H1 (cell line): ENCODE results near the gene THUMPD2. TPM values are rescaled to one million over a fixed set of nuclear protein-coding genes. Genes with fewer than 3 reads are reported as not detected.

Source experiments
- CTCF ChIA-PET: fragments of 300-600 bp; sonication (Branson Sonifier 250); formaldehyde crosslinking; loops from one replicate; lab custom pipeline; 2021; ENCODE audit not compliant: partially characterized antibody; lab: Charles Lee
- POLR2A ChIA-PET: fragments of 300-600 bp; sonication (Branson Sonifier 250); formaldehyde crosslinking; loops from one replicate; lab custom pipeline; 2021; ENCODE audit warnings: inconsistent platforms; ENCODE audit not compliant: partially characterized antibody; lab: Charles Lee
- DNase-seq, 2 experiments: peaks; one replicate each; pipeline versions ENCODE4 v3.0.0 to v3.0.0-alpha.2; 2010 to 2022; ENCODE audit warnings: low spot score in 2 of 2, low read depth in 1 of 2, mixed read lengths in 1 of 2
- FAIRE-seq: peaks from 2 replicates; lab custom pipeline; 2011; peaks lifted over from hg19 to GRCh38; lab: Jason Lieb, UNC
- H2AFZ ChIP-seq: 2 replicates; pipeline ENCODE4 v1.8.1; 2012; ENCODE audit warnings: low read length, inconsistent platforms
- H2AK5ac ChIP-seq: 2 replicates; pipeline ENCODE4 v1.6.1; 2013; ENCODE audit warnings: low read depth, low read length
- H2BK120ac ChIP-seq: replicated peaks from 2 replicates; pipeline ENCODE3; 2013; ENCODE audit warnings: low read depth, low read length, inconsistent platforms
- H2BK12ac ChIP-seq: 2 replicates; pipeline ENCODE4 v1.6.1; 2013; ENCODE audit warnings: low read depth, low read length
- H2BK15ac ChIP-seq: 2 replicates; pipeline ENCODE4 v1.6.1; 2013; ENCODE audit warnings: low read length
- H2BK20ac ChIP-seq: 2 replicates; pipeline ENCODE4 v1.6.1; 2013; ENCODE audit warnings: low read length
- H2BK5ac ChIP-seq: 2 replicates; pipeline ENCODE4 v1.6.1; 2013; ENCODE audit warnings: low read depth, low read length
- H3K14ac ChIP-seq: 2 replicates; pipeline ENCODE4 v1.6.1; 2013; ENCODE audit warnings: inconsistent platforms; ENCODE audit not compliant: insufficient read length
- H3K18ac ChIP-seq: 2 replicates; pipeline ENCODE4 v1.6.1; 2013; ENCODE audit warnings: low read length; ENCODE audit errors: extremely low read depth
- H3K23ac ChIP-seq: 2 replicates; pipeline ENCODE4 v1.6.1; 2013; ENCODE audit warnings: inconsistent platforms; ENCODE audit not compliant: insufficient read length
- H3K23me2 ChIP-seq: 2 replicates; pipeline ENCODE4 v1.6.1; 2013; ENCODE audit warnings: low read depth, low read length
- H3K27ac ChIP-seq: 2 replicates; pipeline ENCODE4 v1.6.1; 2011; ENCODE audit warnings: low read depth, low read length, inconsistent platforms
- H3K27me3 ChIP-seq, 4 experiments: replicated peaks in 1 of 4; 1 replicate in 1 of 4; 2 replicates in 3 of 4; pipeline versions ENCODE4 v1.6.1 to v1.8.1; 2011 to 2013; ENCODE audit warnings: low read length in 3 of 4, mild to moderate bottlenecking in 3 of 4, inconsistent platforms in 2 of 4, mixed read lengths in 2 of 4, moderate library complexity in 1 of 4; ENCODE audit not compliant: control insufficient read depth in 3 of 4, insufficient read depth in 3 of 4; ENCODE audit errors: extremely low read depth in 1 of 4
- H3K36me3 ChIP-seq, 4 experiments: 2 replicates each; pipeline versions ENCODE4 v1.6.1 to v1.8.1; 2011 to 2013; ENCODE audit warnings: mild to moderate bottlenecking in 4 of 4, low read length in 3 of 4, moderate library complexity in 2 of 4, control low read depth in 1 of 4, inconsistent platforms in 1 of 4; ENCODE audit not compliant: insufficient read depth in 4 of 4, control insufficient read depth in 2 of 4
- H3K4ac ChIP-seq: replicated peaks from 2 replicates; pipeline ENCODE3; 2013; ENCODE audit warnings: low read length, low read depth, mixed read lengths, inconsistent platforms; ENCODE audit not compliant: insufficient read length
- H3K4me1 ChIP-seq, 4 experiments: replicated peaks in 1 of 4; 1 replicate in 1 of 4; 2 replicates in 3 of 4; pipeline versions ENCODE4 v1.6.1 to v1.8.1; 2011 to 2013; ENCODE audit warnings: low read length in 3 of 4, inconsistent platforms in 2 of 4, mixed read lengths in 1 of 4; ENCODE audit not compliant: insufficient read depth in 4 of 4, control insufficient read depth in 3 of 4
- H3K4me2 ChIP-seq, 2 experiments: 2 replicates each; pipeline versions ENCODE4 v1.6.1 to v1.8.1; 2011 to 2013; ENCODE audit warnings: low read depth in 2 of 2, low read length in 2 of 2, control low read depth in 1 of 2, inconsistent platforms in 1 of 2, mild to moderate bottlenecking in 1 of 2; ENCODE audit not compliant: insufficient read depth in 1 of 2
- H3K4me3 ChIP-seq, 4 experiments: fragments of 200-600, 300-600 bp in 1 of 4; sonication (generic), shearing (Covaris generic), sonication (Bioruptor Twin) in 1 of 4; 2 replicates each; pipeline versions ENCODE4 v1.5.1 to v1.8.1; 2011 to 2016; ENCODE audit warnings: low read length in 4 of 4, low read depth in 3 of 4, control low read depth in 2 of 4, inconsistent platforms in 2 of 4, mild to moderate bottlenecking in 2 of 4, mixed read lengths in 1 of 4, moderate library complexity in 1 of 4; ENCODE audit not compliant: insufficient read depth in 2 of 4; ENCODE audit errors: extremely low read depth in 1 of 4
- H3K56ac ChIP-seq: replicated peaks from 2 replicates; pipeline ENCODE3; 2013; ENCODE audit warnings: low read depth, mild to moderate bottlenecking, mixed read lengths, low read length, inconsistent platforms; ENCODE audit not compliant: insufficient read length
- H3K79me1 ChIP-seq: 2 replicates; pipeline ENCODE4 v1.6.1; 2013; ENCODE audit warnings: low read depth, low read length, control low read depth
- H3K79me2 ChIP-seq, 2 experiments: 2 replicates each; pipeline versions ENCODE4 v1.6.1 to v1.8.1; 2012 to 2013; ENCODE audit warnings: low read length in 2 of 2, mild to moderate bottlenecking in 2 of 2, inconsistent platforms in 1 of 2; ENCODE audit not compliant: insufficient read depth in 2 of 2, control insufficient read depth in 1 of 2
- H3K9ac ChIP-seq, 4 experiments: replicated peaks in 1 of 4; 1 replicate in 1 of 4; 2 replicates in 3 of 4; pipeline versions ENCODE4 v1.6.1 to v1.8.1; 2011 to 2013; ENCODE audit warnings: low read depth in 3 of 4, low read length in 3 of 4, control low read depth in 2 of 4, mild to moderate bottlenecking in 2 of 4, moderate library complexity in 2 of 4, inconsistent platforms in 1 of 4; ENCODE audit errors: extremely low read depth in 1 of 4
- H3K9me3 ChIP-seq, 2 experiments: 2 replicates each; pipeline versions ENCODE4 v1.6.1 to v1.8.1; 2012 to 2013; ENCODE audit warnings: mild to moderate bottlenecking in 2 of 2, moderate library complexity in 2 of 2, control low read depth in 1 of 2, inconsistent platforms in 1 of 2, low read depth in 1 of 2, low read length in 1 of 2, mixed read lengths in 1 of 2; ENCODE audit not compliant: insufficient read depth in 2 of 2
- H4K20me1 ChIP-seq, 2 experiments: replicated peaks in 1 of 2; 2 replicates each; pipeline versions ENCODE3 to v1.8.1; 2011 to 2013; ENCODE audit warnings: inconsistent platforms in 2 of 2, low read length in 2 of 2, mild to moderate bottlenecking in 1 of 2; ENCODE audit not compliant: insufficient read depth in 2 of 2, control insufficient read depth in 1 of 2
- H4K5ac ChIP-seq: 2 replicates; pipeline ENCODE4 v1.6.1; 2013; ENCODE audit warnings: low read length, low read depth, mixed read lengths, inconsistent platforms; ENCODE audit not compliant: insufficient read length
- H4K8ac ChIP-seq: 2 replicates; pipeline ENCODE4 v1.8.0; 2013; ENCODE audit warnings: mild to moderate bottlenecking, moderate library complexity, low read length, inconsistent platforms; ENCODE audit not compliant: insufficient read depth; ENCODE audit errors: extremely low read depth
- H4K91ac ChIP-seq: replicated peaks from 2 replicates; pipeline ENCODE3; 2013; ENCODE audit warnings: low read length, mixed read lengths, inconsistent platforms; ENCODE audit not compliant: insufficient read length
- ASH2L ChIP-seq: fragments of 200-600, 300-600 bp; sonication (generic); IDR thresholded peaks from one replicate; pipeline ENCODE4 v1.7.1; 2017; ENCODE audit warnings: low read length
- BCL11A ChIP-seq, 2 experiments: IDR thresholded peaks; one replicate each; pipeline ENCODE4 v1.6.1; 2011; ENCODE audit warnings: low read depth in 2 of 2, low read length in 2 of 2, mild to moderate bottlenecking in 2 of 2
- BRCA1 ChIP-seq: IDR thresholded peaks from 2 replicates; pipeline ENCODE4 v1.6.1; 2012; ENCODE audit warnings: low read depth, low read length, improper control_type of control experiment
- EZH2 ChIP-seq: fragments of 200-600 bp; sonication (generic); IDR thresholded peaks from 2 replicates; pipeline ENCODE4 v1.7.1; 2012; ENCODE audit warnings: low read depth, mild to moderate bottlenecking, moderate library complexity, low read length, inconsistent platforms; ENCODE audit not compliant: severe bottlenecking
- JUND ChIP-seq: IDR thresholded peaks from 2 replicates; pipeline ENCODE4 v1.6.1; 2011; ENCODE audit warnings: mild to moderate bottlenecking, improper control_type of control experiment, low read length
- KDM1A ChIP-seq: fragments of 200-600, 300-600 bp; sonication (generic); IDR thresholded peaks from 2 replicates; pipeline ENCODE4 v1.7.1; 2016; ENCODE audit warnings: mild to moderate bottlenecking, low read length, borderline replicate concordance
- MAFK ChIP-seq: IDR thresholded peaks from 2 replicates; pipeline ENCODE4 v1.6.1; 2012; ENCODE audit warnings: low read depth, mild to moderate bottlenecking, improper control_type of control experiment, low read length
- POLR2A ChIP-seq, 2 experiments: IDR thresholded peaks; 1 replicate in 1 of 2; 2 replicates in 1 of 2; pipeline ENCODE4 v1.6.1; 2011; ENCODE audit warnings: low read depth in 2 of 2, low read length in 2 of 2, mild to moderate bottlenecking in 2 of 2; ENCODE audit errors: control extremely low read depth in 1 of 2
- POU5F1 ChIP-seq: IDR thresholded peaks from 2 replicates; pipeline ENCODE4 v1.6.1; 2011; ENCODE audit warnings: low read depth, mild to moderate bottlenecking, low read length, moderate library complexity
- SIN3A ChIP-seq, 2 experiments: IDR thresholded peaks in 1 of 2; conservative IDR thresholded peaks in 1 of 2; 2 replicates each; pipeline ENCODE4 v1.6.1; 2011 to 2012; ENCODE audit warnings: low read length in 2 of 2, improper control_type of control experiment in 1 of 2, low read depth in 1 of 2, mild to moderate bottlenecking in 1 of 2
- SP4 ChIP-seq: IDR thresholded peaks from 2 replicates; pipeline ENCODE4 v1.6.1; 2012; ENCODE audit warnings: low read length, inconsistent platforms
- SRF ChIP-seq: IDR thresholded peaks from 2 replicates; pipeline ENCODE4 v1.6.1; 2011; ENCODE audit warnings: mild to moderate bottlenecking, low read depth, low read length, moderate library complexity
- TAF1 ChIP-seq: IDR thresholded peaks from 2 replicates; pipeline ENCODE4 v1.6.1; 2011; ENCODE audit warnings: mild to moderate bottlenecking, low read depth, low read length
- TCF12 ChIP-seq: IDR thresholded peaks from 2 replicates; pipeline ENCODE4 v1.6.1; 2011; ENCODE audit warnings: low read depth, mild to moderate bottlenecking, low read length
- YY1 ChIP-seq: IDR thresholded peaks from 2 replicates; pipeline ENCODE4 v1.6.1; 2011; ENCODE audit warnings: low read depth, mild to moderate bottlenecking, low read length
- WGBS, 2 experiments: shearing (Covaris generic) in 1 of 2; methylation state at CpG; one replicate each; pipeline versions ENCODE4 v1.1.6 to v1.1.7; 2013 to 2015; ENCODE audit warnings: low lambda C conversion rate in 2 of 2, mixed read lengths in 2 of 2, inconsistent platforms in 1 of 2, low coverage in 1 of 2, missing lambda C conversion rate in 1 of 2; ENCODE audit not compliant: insufficient replicate concordance in 2 of 2, insufficient coverage in 1 of 2, insufficient read length in 1 of 2; ENCODE audit errors: extremely low coverage in 1 of 2, missing lambda C conversion rate in 1 of 2; 5-methylcytosine and 5-hydroxymethylcytosine counted together
- polyA plus RNA-seq, 7 experiments: library from polyadenylated mRNA; depleted of rRNA in 3 of 7; stranded (reverse) in 5 of 7; unstranded in 2 of 7; fragments of >200 nt in 5 of 7; fragments of 200-250 nt in 2 of 7; gene quantifications; 1 replicate in 5 of 7; 2 replicates in 1 of 7; 4 replicates in 1 of 7; pipeline versions ENCODE4 v1.2.1 to v1.2.3, GENCODE V29; 2011 to 2013; ENCODE audit warnings: missing spikeins in 2 of 7, mixed read lengths in 2 of 7
- total RNA-seq: library from RNA; stranded (reverse); fragmentation: NEBNext Ultra II Directional; extraction: Animal tissue kit (Norgen Biotek cat#: 25700); gene quantifications from 2 replicates; pipeline ENCODE4 v1.2.1, GENCODE V29; 2021
- TF ChIP-seq, protein P1 (sequence below): IDR thresholded peaks from 2 replicates; pipeline ENCODE4 v1.6.1; 2012; ENCODE audit warnings: inconsistent platforms

Gene THUMPD2
- total and polyA plus RNA-seq, 2 of the 8 experiments (the other 6 are each of a cell fraction or from before 2014, with no cell fraction given): 8.6 to 17.0 TPM

DNA sequence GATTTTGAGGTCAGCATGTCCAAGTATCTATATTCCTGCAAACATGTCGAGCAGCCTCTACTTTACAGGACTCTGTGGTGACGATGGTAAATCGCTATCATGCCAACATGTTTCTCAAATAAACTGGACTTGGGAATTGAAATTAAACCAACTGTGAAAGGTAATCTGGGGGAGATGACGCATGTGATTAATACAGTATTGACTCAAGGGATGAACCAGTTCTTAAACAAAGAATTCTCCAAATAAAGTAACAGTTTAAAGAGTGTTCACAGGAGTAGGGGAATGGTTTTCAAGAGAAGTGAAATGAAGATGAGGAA, 54.3 kb downstream of the THUMPD2 start:
- no peaks in the 10 kb centered on the region for H3K27me3 ChIP-seq
- no peaks in the 10 kb centered on the region for H4K20me1 ChIP-seq
- no peak overlapping the region for H2BK5ac ChIP-seq
- no peak overlapping the region for H3K27ac ChIP-seq
- H3K4me2 ChIP-seq: no peak overlapping the region
- H2BK15ac ChIP-seq: no peak overlapping the region
- no peaks in the 10 kb centered on the region for H3K79me1 ChIP-seq
- H2BK12ac ChIP-seq: no peak overlapping the region
- no peak overlapping the region for H3K9ac ChIP-seq
- H3K23ac ChIP-seq: no peak overlapping the region
- H2BK20ac ChIP-seq: no peak overlapping the region
- H3K36me3 ChIP-seq: no peaks in the 10 kb centered on the region
- H4K91ac ChIP-seq: no peak overlapping the region
- no peaks in the 10 kb centered on the region for H3K79me2 ChIP-seq
- H3K9me3 ChIP-seq: no peaks in the 10 kb centered on the region
- H3K4me3 ChIP-seq: no peak overlapping the region
- FAIRE-seq (no peak), DNase-seq (no peak)
- H3K18ac ChIP-seq: no peak overlapping the region
- no peak overlapping the region for H4K5ac ChIP-seq
- H3K4ac ChIP-seq: no peak overlapping the region
- ChIA-PET CTCF (interaction anchor here (1.4 to 9.8 kb wide), 2 partner anchors 9 to 131 kb away, joined by 6 to 103 read pairs; no protein-coding TSS in a partner anchor), POLR2A (no interaction called here)
- H3K23me2 ChIP-seq: no peaks in the 10 kb centered on the region
- H2AK5ac ChIP-seq: no peak overlapping the region
- H2BK120ac ChIP-seq: no peak overlapping the region
- no peak overlapping the region for H3K14ac ChIP-seq
- H3K4me1 ChIP-seq: peaks cover 0 to 5% (median 0%) of the 10 kb centered on the region in 4 experiments; a peak in 1 of 7 replicates
- 94% methylated on average over 4 of the region's 4 CpGs; no CpG with 5 or more reads in 1 of the 2 experiments for WGBS, 2 experiments
- H2AFZ ChIP-seq: no peak overlapping the region
- no peak overlapping the region for H3K56ac ChIP-seq
- H4K8ac ChIP-seq: no peak overlapping the region
- no peak for TF ChIP-seq SP4
- TF ChIP-seq TAF1: no peak
- no peak for TF ChIP-seq YY1
- TF ChIP-seq POLR2A (IDR thresholded peaks at IDR 0.05; ENCODE audit: control extremely low read depth in 1 of 2, low read depth in 2 of 2, low read length in 2 of 2): no peak
- no peak for TF ChIP-seq MAFK
- no peak for TF ChIP-seq SIN3A (conservative IDR thresholded peaks at IDR 0.05 in 1 of 2, IDR thresholded peaks at IDR 0.05 in 1 of 2; ENCODE audit: low read depth in 1 of 2, low read length in 2 of 2)
- TF ChIP-seq TCF12: no peak
- TF ChIP-seq, protein P1, sequence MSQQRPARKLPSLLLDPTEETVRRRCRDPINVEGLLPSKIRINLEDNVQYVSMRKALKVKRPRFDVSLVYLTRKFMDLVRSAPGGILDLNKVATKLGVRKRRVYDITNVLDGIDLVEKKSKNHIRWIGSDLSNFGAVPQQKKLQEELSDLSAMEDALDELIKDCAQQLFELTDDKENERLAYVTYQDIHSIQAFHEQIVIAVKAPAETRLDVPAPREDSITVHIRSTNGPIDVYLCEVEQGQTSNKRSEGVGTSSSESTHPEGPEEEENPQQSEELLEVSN: no peak
- TF ChIP-seq SRF: no peak
- no peak for TF ChIP-seq BCL11A (IDR thresholded peaks at IDR 0.05; ENCODE audit: low read depth in 2 of 2, low read length in 2 of 2)
- TF ChIP-seq ASH2L: no peak
- no peak for TF ChIP-seq KDM1A
- TF ChIP-seq BRCA1: no peak
- no peak for TF ChIP-seq JUND
- TF ChIP-seq EZH2: no peak
- no peak for TF ChIP-seq POU5F1
